ENCODE results near the gene KMT2A.
"Not testable (repeated sequence)": the region's sequence is repeated elsewhere in the genome, so short reads cannot be mapped to it uniquely, and the experiment has no call there.

Gene KMT2A

DNA sequence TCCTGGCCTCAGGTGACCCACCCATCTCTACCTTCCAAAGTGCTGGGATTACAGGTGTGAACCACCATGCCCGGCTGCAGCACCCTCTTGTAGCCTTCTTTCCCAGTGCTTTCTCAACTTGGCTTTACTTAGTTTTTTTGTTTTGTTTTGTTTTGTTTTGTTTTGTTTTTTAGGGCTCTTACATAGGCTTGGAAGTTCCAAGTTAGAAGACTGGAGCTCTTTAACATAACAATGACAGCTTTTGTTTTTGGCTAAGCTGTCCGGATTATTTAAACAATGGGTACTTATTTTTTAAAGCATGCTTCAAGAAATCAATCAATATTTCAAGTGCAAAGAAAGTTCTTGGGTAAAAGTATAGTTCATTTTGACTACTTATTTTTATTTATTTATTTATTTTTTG, 25.9 kb downstream of the KMT2A start:
- H3K4me3 ChIP-seq (ENCODE audit: low read depth, low read length) = no peak overlapping the region
- DNase-seq (ENCODE audit: low read depth) = no peak
- TF ChIP-seq, protein P1, sequence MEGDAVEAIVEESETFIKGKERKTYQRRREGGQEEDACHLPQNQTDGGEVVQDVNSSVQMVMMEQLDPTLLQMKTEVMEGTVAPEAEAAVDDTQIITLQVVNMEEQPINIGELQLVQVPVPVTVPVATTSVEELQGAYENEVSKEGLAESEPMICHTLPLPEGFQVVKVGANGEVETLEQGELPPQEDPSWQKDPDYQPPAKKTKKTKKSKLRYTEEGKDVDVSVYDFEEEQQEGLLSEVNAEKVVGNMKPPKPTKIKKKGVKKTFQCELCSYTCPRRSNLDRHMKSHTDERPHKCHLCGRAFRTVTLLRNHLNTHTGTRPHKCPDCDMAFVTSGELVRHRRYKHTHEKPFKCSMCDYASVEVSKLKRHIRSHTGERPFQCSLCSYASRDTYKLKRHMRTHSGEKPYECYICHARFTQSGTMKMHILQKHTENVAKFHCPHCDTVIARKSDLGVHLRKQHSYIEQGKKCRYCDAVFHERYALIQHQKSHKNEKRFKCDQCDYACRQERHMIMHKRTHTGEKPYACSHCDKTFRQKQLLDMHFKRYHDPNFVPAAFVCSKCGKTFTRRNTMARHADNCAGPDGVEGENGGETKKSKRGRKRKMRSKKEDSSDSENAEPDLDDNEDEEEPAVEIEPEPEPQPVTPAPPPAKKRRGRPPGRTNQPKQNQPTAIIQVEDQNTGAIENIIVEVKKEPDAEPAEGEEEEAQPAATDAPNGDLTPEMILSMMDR (conservative IDR thresholded peaks at IDR 0.05; ENCODE audit: low read depth, low read length) = no peak

GRCh38 chr11:118468968-118469367, 32.7 kb downstream of the KMT2A start:
- not testable (repeated sequence) for H3K4me3 ChIP-seq (ENCODE audit: low read depth, low read length); DNase-seq (ENCODE audit: low read depth)

DNA sequence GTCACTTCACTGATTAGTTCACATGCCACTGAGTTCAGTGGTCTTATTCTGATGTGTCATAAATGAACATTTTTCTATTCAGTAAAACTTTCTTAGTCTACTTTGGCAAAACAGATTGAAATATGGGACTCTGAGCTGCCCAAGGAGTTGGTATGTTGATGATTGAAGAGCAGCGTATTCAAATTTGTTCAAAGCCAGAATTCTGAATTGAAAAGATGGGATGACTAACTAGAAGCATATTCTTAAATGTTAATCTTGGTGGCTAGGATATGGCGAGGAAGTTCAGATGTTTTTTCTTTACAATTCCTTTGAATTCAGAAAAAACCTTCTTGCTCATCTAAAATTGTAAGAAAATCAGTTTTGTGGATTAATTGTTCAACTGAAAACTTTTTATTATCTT, 34.7 kb downstream of the KMT2A start:
- TF ChIP-seq, protein P1 (conservative IDR thresholded peaks at IDR 0.05; ENCODE audit: low read depth, low read length) = no peak
- DNase-seq (ENCODE audit: low read depth) = no peak
- no peak overlapping the region for H3K4me3 ChIP-seq (ENCODE audit: low read depth, low read length)

- DNase-seq (ENCODE audit: low read depth) = no peak
- TF ChIP-seq, protein P1 (conservative IDR thresholded peaks at IDR 0.05; ENCODE audit: low read depth, low read length) = no peak
- H3K4me3 ChIP-seq (ENCODE audit: low read depth, low read length) = no peak overlapping the region
These were observed 37.2 kb downstream of the KMT2A start for GRCh38 chr11:118473537-118473936.

DNA sequence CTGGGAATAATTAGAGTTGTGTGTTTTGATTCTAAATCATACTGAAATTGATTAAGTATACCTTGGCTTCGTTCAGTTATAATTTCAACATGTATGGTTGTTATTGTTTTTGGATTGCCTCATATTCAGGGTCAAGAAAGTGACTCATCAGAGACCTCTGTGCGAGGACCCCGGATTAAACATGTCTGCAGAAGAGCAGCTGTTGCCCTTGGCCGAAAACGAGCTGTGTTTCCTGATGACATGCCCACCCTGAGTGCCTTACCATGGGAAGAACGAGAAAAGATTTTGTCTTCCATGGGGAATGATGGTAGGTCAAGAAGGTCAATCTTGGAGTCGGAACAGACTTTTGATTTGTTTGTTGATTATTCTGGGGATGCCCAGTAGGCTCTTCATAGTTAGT, 40.4 kb downstream of the KMT2A start:
- TF ChIP-seq, protein P1 (conservative IDR thresholded peaks at IDR 0.05; ENCODE audit: low read depth, low read length) = no peak
- no peak overlapping the region for H3K4me3 ChIP-seq (ENCODE audit: low read depth, low read length)
- peak; percentile 47 for DNase-seq (ENCODE audit: low read depth)

- DNase-seq (ENCODE audit: low read depth); H3K4me3 ChIP-seq (ENCODE audit: low read depth, low read length): not testable (repeated sequence)
These were observed 44.9 kb downstream of the KMT2A start for GRCh38 chr11:118481238-118481637.

DNA sequence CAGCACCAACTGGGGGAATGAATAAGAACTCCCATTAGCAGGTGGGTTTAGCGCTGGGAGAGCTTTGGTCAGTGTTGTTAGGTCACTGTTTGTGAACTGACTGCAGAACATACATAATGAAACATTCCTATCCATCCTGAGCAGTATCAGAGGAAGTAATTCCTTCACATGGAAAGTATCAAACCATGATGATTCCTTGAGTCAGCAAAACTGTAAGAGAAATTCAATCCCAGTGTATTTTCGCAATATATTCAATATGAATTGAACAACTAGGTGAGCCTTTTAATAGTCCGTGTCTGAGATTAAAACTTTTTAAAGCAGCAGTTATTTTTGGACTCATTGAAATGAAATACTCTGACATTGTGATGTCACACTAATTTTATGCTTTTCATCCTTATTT, 48.1 kb downstream of the KMT2A start:
- TF ChIP-seq, protein P1 (conservative IDR thresholded peaks at IDR 0.05; ENCODE audit: low read depth, low read length) = no peak
- no peak for DNase-seq (ENCODE audit: low read depth)
- H3K4me3 ChIP-seq (ENCODE audit: low read depth, low read length) = no peak overlapping the region

DNA sequence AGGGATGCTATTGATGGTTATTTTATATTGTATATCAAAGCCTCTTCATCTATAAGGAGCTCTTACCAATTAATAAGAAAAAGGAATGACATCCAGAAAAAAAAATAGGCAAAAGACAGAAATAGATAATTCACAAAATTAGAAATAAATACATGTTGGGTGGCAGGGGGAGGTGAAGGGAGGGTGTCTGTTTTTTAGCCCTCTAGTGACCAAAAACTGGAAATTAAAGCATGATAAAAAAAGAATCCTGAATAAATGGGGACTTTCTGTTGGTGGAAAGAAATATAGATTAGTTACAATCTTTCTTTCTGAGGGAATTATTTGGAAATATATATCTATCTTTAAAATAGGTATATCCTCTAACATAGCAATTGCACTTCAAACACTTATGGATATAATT, 49.0 kb downstream of the KMT2A start:
- peak; percentile 8 for DNase-seq (ENCODE audit: low read depth)
- H3K4me3 ChIP-seq (ENCODE audit: low read depth, low read length) = no peak overlapping the region
- TF ChIP-seq, protein P1 (conservative IDR thresholded peaks at IDR 0.05; ENCODE audit: low read depth, low read length) = peak; percentile 35

Data from choroid plexus epithelial cell (primary cell).